Body of pancreas (tissue), 4 donors: ENCODE data around the gene MEAF6. TPM values are rescaled to one million over a fixed set of nuclear protein-coding genes. Genes with fewer than 3 reads are reported as not detected.

ENCODE experiments used
- ATAC-seq: fragments of 150-250 bp; one replicate; pipeline ENCODE4 v1.9.1; 2016
- DNase-seq, 4 donors: peaks; one replicate each; pipeline ENCODE4 v3.0.0-alpha.2; 2019
- H3K27ac ChIP-seq, 4 donors: fragments of 200-600 bp; sonication (generic); 1 replicate in 3 of 4; 2 replicates in 1 of 4; pipeline versions ENCODE4 v1.5.1 to v1.6.1; 2016 to 2019; ENCODE audit warnings: mild to moderate bottlenecking in 1 of 4, mixed read lengths in 1 of 4, moderate library complexity in 1 of 4
- H3K27me3 ChIP-seq, 2 donors: fragments of 200-600 bp; sonication (generic); one replicate each; pipeline ENCODE4 v1.6.0; 2016; ENCODE audit warnings: mild to moderate bottlenecking in 1 of 2
- H3K36me3 ChIP-seq, 2 donors: fragments of 200-600 bp; sonication (generic); replicated peaks in 1 of 2; 2 replicates each; pipeline ENCODE4 v1.5.1; 2016; ENCODE audit warnings: low read depth in 2 of 2; ENCODE audit not compliant: insufficient read depth in 1 of 2
- H3K4me1 ChIP-seq: fragments of 200-600 bp; sonication (generic); one replicate; pipeline ENCODE4 v1.6.0; 2016
- H3K4me3 ChIP-seq, 2 donors: fragments of 200-600 bp; sonication (generic); 1 replicate in 1 of 2; 2 replicates in 1 of 2; pipeline ENCODE4 v1.5.1; 2016 to 2019
- H3K9me3 ChIP-seq, 3 donors: fragments of 200-600 bp; sonication (generic); 1 replicate in 2 of 3; 2 replicates in 1 of 3; pipeline ENCODE4 v1.5.1; 2016
- CTCF ChIP-seq, 7 experiments: fragments of 450-650 bp in 4 of 7; fragments of 200-600 bp in 3 of 7; sonication (generic) in 3 of 7; IDR thresholded peaks; one replicate each; pipeline ENCODE4 v1.5.1; 2016 to 2019; ENCODE audit warnings: antibody characterized with exemption in 7 of 7
- POLR2A ChIP-seq, 3 donors: fragments of 450-650 bp; IDR thresholded peaks; one replicate each; pipeline ENCODE4 v1.6.1; 2016; ENCODE audit warnings: antibody characterized with exemption in 3 of 3, mild to moderate bottlenecking in 2 of 3
- WGBS, 2 donors: methylation state at CpG; one replicate each; pipeline ENCODE4 v1.1.5; 2017; 5-methylcytosine and 5-hydroxymethylcytosine counted together
- intact Hi-C: fragments of 100-400 bp; cut with DNase I; formaldehyde crosslinking; loops from one replicate; pipeline ENCODE4 v1.15.1; 2023
- total RNA-seq, 2 donors: library from RNA; depleted of rRNA; stranded (reverse); fragments of >200 nt; gene quantifications; one replicate each; pipeline ENCODE4 v1.1.0, GENCODE V29; 2016

Gene MEAF6
- total RNA-seq, 2 donors from 2014 or later = 36.3 to 43.5 TPM

- WGBS, 2 donors = 68 to 89% methylated on average over 2 of the region's 2 CpGs
- peaks cover 19% of the 10 kb centered on the region for H3K4me1 ChIP-seq
- DNase-seq (no peak), ATAC-seq (no peak)
- intact Hi-C loops = no loop called here
- TF ChIP-seq POLR2A (IDR thresholded peaks at IDR 0.05) (no peak), CTCF (IDR thresholded peaks at IDR 0.05) (no peak)
- peak overlapping the region in 2 of 4 donors; percentile 64 to 69 for H3K27ac ChIP-seq
- H3K9me3 ChIP-seq = no peaks in the 10 kb centered on the region
- no peaks in the 10 kb centered on the region for H3K27me3 ChIP-seq
- no peak overlapping the region for H3K4me3 ChIP-seq
- no peaks in the 10 kb centered on the region for H3K36me3 ChIP-seq
Observed at GRCh38 chr1:37464443-37464842, 50.1 kb downstream of the MEAF6 start.

- WGBS, 2 donors = 77 to 85% methylated on average over 9 of the region's 9 CpGs
- H3K27ac ChIP-seq = no peak overlapping the region
- peaks cover 19% of the 10 kb centered on the region for H3K4me1 ChIP-seq
- H3K9me3 ChIP-seq = no peaks in the 10 kb centered on the region
- no peak for ATAC-seq
- H3K36me3 ChIP-seq = no peaks in the 10 kb centered on the region
- intact Hi-C loops = no loop called here
- H3K27me3 ChIP-seq = no peaks in the 10 kb centered on the region
- TF ChIP-seq POLR2A (IDR thresholded peaks at IDR 0.05) = no peak
- no peak overlapping the region for H3K4me3 ChIP-seq
- no peak for DNase-seq
Observed at GRCh38 chr1:37461698-37462436, 52.7 kb downstream of the MEAF6 start.

- no peaks in the 10 kb centered on the region for H3K9me3 ChIP-seq
- H3K4me3 ChIP-seq = no peak overlapping the region
- intact Hi-C loops = no loop called here
- ATAC-seq (no peak), DNase-seq (no peak)
- 75 to 86% methylated on average over 3 of the region's 3 CpGs for WGBS, 2 donors
- peaks cover 5% of the 10 kb centered on the region for H3K4me1 ChIP-seq
- TF ChIP-seq CTCF (IDR thresholded peaks at IDR 0.05) = no peak
- no peak for TF ChIP-seq POLR2A (IDR thresholded peaks at IDR 0.05)
- H3K27ac ChIP-seq = no peak overlapping the region
- no peaks in the 10 kb centered on the region for H3K36me3 ChIP-seq
- no peaks in the 10 kb centered on the region for H3K27me3 ChIP-seq
Observed at GRCh38 chr1:37458551-37458950, 56.0 kb downstream of the MEAF6 start.

GRCh38 chr1:37456614-37457013, 58.0 kb downstream of the MEAF6 start:
- Histone ChIP-seq H3K4me1 (peaks cover 5% of the 10 kb centered on the region), H3K27ac (no peak overlapping the region), H3K27me3 (no peaks in the 10 kb centered on the region), H3K4me3 (no peak overlapping the region), H3K9me3 (no peaks in the 10 kb centered on the region), H3K36me3 (no peaks in the 10 kb centered on the region)
- no peak for DNase-seq
- TF ChIP-seq POLR2A (IDR thresholded peaks at IDR 0.05) = no peak
- no peak for TF ChIP-seq CTCF (IDR thresholded peaks at IDR 0.05)
- no peak for ATAC-seq
- intact Hi-C loops = no loop called here

GRCh38 chr1:37455516-37455915, 59.0 kb downstream of the MEAF6 start:
- no peaks in the 10 kb centered on the region for H3K27me3 ChIP-seq
- H3K9me3 ChIP-seq = no peaks in the 10 kb centered on the region
- no peaks in the 10 kb centered on the region for H3K36me3 ChIP-seq
- 89 to 91% methylated on average over 10 of the region's 10 CpGs for WGBS, 2 donors
- ATAC-seq (no peak), DNase-seq (no peak)
- TF ChIP-seq CTCF (IDR thresholded peaks at IDR 0.05) (no peak), POLR2A (IDR thresholded peaks at IDR 0.05) (no peak)
- peaks cover 5% of the 10 kb centered on the region for H3K4me1 ChIP-seq
- intact Hi-C loops = no loop called here
- no peak overlapping the region for H3K27ac ChIP-seq
- no peak overlapping the region for H3K4me3 ChIP-seq
